Heart right ventricle (tissue), 16 donors: ENCODE measurements around the gene FKBP6. TPM values are rescaled to one million over a fixed set of nuclear protein-coding genes. Genes with fewer than 3 reads are reported as not detected.

Experiments used
- ATAC-seq, 8 donors: fragments of 200-7000 bp; cut with Tn5 transposase; one replicate each; pipeline ENCODE4 v1.9.1; 2020; ENCODE audit warnings: mild to moderate bottlenecking in 8 of 8, moderate library complexity in 8 of 8, moderate number of reproducible peaks in 1 of 8
- DNase-seq, 2 donors: peaks; one replicate each; pipeline ENCODE4 v3.0.0-alpha.2; 2020
- H3K27ac ChIP-seq, 10 donors: fragments of 200-600 bp; sonication (generic) in 2 of 10; one replicate each; pipeline versions ENCODE4 v1.5.0 to v1.8.0; 2020 to 2022; ENCODE audit warnings: mild to moderate bottlenecking in 3 of 10
- H3K27me3 ChIP-seq, 7 donors: fragments of 200-600 bp; one replicate each; pipeline ENCODE4 v1.8.0; 2021 to 2022; ENCODE audit warnings: mild to moderate bottlenecking in 2 of 7
- H3K36me3 ChIP-seq, 9 donors: fragments of 200-600 bp; sonication (generic) in 1 of 9; one replicate each; pipeline versions ENCODE4 v1.5.0 to v1.8.0; 2020 to 2022; ENCODE audit warnings: mild to moderate bottlenecking in 2 of 9
- H3K4me1 ChIP-seq, 9 donors: fragments of 200-600 bp; sonication (generic) in 1 of 9; one replicate each; pipeline versions ENCODE4 v1.5.0 to v1.8.0; 2020 to 2022; ENCODE audit warnings: mild to moderate bottlenecking in 4 of 9
- H3K4me3 ChIP-seq, 10 donors: fragments of 200-600 bp; sonication (generic) in 2 of 10; one replicate each; pipeline versions ENCODE4 v1.5.0 to v1.8.0; 2020 to 2022; ENCODE audit warnings: mild to moderate bottlenecking in 7 of 10, moderate library complexity in 2 of 10
- H3K9me3 ChIP-seq, 11 donors: fragments of 200-600 bp in 10 of 11; sonication (generic) in 2 of 11; one replicate each; pipeline versions ENCODE4 v1.5.0 to v1.8.0; 2013 to 2022; ENCODE audit warnings: mild to moderate bottlenecking in 2 of 11, control low read depth in 1 of 11, moderate library complexity in 1 of 11
- CTCF ChIP-seq, 9 donors: fragments of 200-600 bp; sonication (generic) in 2 of 9; IDR thresholded peaks; one replicate each; pipeline versions ENCODE4 v1.5.0 to v1.8.0; 2021 to 2022; ENCODE audit warnings: antibody characterized with exemption in 9 of 9, mild to moderate bottlenecking in 5 of 9, moderate library complexity in 1 of 9
- WGBS, 2 donors: extraction: QIAGEN DNeasy Blood & Tissue Kit; methylation state at CpG; one replicate each; pipeline ENCODE4 v1.1.7; 2013; ENCODE audit warnings: inconsistent platforms in 1 of 2; 5-methylcytosine and 5-hydroxymethylcytosine counted together
- intact Hi-C, 10 donors: fragments of 100-400 bp; cut with DNase I; formaldehyde crosslinking; loops; one replicate each; pipeline versions ENCODE4 v1.11.1 to v1.14.2; 2022
- polyA plus RNA-seq, 2 donors: library from polyadenylated mRNA; stranded (reverse); fragments of 200-250 nt; gene quantifications; one replicate each; pipeline ENCODE4 v1.2.3, GENCODE V29; 2013
- total RNA-seq, 10 donors: library from RNA; stranded (reverse); fragmentation: NEBNext Ultra II Directional in 3 of 10; extraction: Animal tissue kit (Norgen Biotek cat#: 25700) in 3 of 10; gene quantifications; one replicate each; pipeline versions ENCODE4 v1.2.1 to v1.2.4, GENCODE V29; 2021 to 2023
- donor health status: Arrhythmogenic right ventricular cardiomyopathy.
- donor health status: ischemic (EF 13 %, LVEDD 7.1; RV severe dilation, severe dysfunction).
- donor health status: healthy with polysubstance abuse.
- donor health status: DM: no; HTN: yes; CAD: no.
- donor health status: DM: no; HTN: no; CAD: no.
- donor health status: ischemic (EF 25% LVEDD 6.9; RV normal size, moderate dysfunction).
- donor health status: ischemic (EF 25% LVEDD 5.7; RV mildly dilated, moderate dysfunction).
- donor health status: healthy.
- donor health status: DM: yes; HTN: yes; CAD: no.
- donor health status: Ischemic cardiomyopathy.
- donor health status: ischemic (EF 35%, LVEDD 5.7; RV mildly dilated, moderate dysfunction).
- donor health status: nonischemic (EF 11% LVEDD 7.7; RV severe dilation, severe dysfunction).
- donor health status: DM: yes; HTN: yes; CAD: no.
- donor health status: PGD.
- donor health status: ischemic (EF 29% LVEDD 5.4; RV normal size, mild dysfunction).
- donor health status: nonischemic (EF 23%, LVEDD 6.1; RV moderate dilation, normal function).

FKBP6 gene
- total and polyA plus RNA-seq, 12 donors: not detected

GRCh38 chr7:73352784-73353183, 24.8 kb downstream of the FKBP6 start:
- TF ChIP-seq CTCF (IDR thresholded peaks at IDR 0.05): no peak
- ATAC-seq: no peak
- Histone ChIP-seq H3K4me1 (peaks cover 0 to 7% (median 0%) of the 10 kb centered on the region in 9 donors), H3K4me3 (no peak overlapping the region), H3K9me3 (peaks cover 0 to 15% (median 0%) of the 10 kb centered on the region in 11 donors), H3K27me3 (no peaks in the 10 kb centered on the region), H3K36me3 (no peaks in the 10 kb centered on the region), H3K27ac (no peak overlapping the region)
- intact Hi-C loops: no loop called here
- 95 to 96% methylated on average over 3 of the region's 3 CpGs for WGBS, 2 donors
- no peak for DNase-seq

GRCh38 chr7:73353243-73353642, 25.3 kb downstream of the FKBP6 start:
- DNase-seq: no peak
- intact Hi-C loops: no loop called here

GRCh38 chr7:73354196-73354595, 26.2 kb downstream of the FKBP6 start:
- peaks cover 0 to 15% (median 0%) of the 10 kb centered on the region in 11 donors for H3K9me3 ChIP-seq
- no peak for TF ChIP-seq CTCF (IDR thresholded peaks at IDR 0.05)
- no peaks in the 10 kb centered on the region for H3K36me3 ChIP-seq
- no peak for ATAC-seq
- WGBS, 2 donors: 88 to 90% methylated on average over 9 of the region's 9 CpGs
- H3K27me3 ChIP-seq: no peaks in the 10 kb centered on the region
- intact Hi-C loops: no loop called here
- H3K27ac ChIP-seq: no peak overlapping the region
- no peak overlapping the region for H3K4me3 ChIP-seq
- peaks cover 0 to 17% (median 8%) of the 10 kb centered on the region in 9 donors for H3K4me1 ChIP-seq
- no peak for DNase-seq

More at GRCh38 chr7:73353243-73353642, 25.3 kb downstream of the FKBP6 start:
- Histone ChIP-seq H3K4me1 (peaks cover 0 to 12% (median 4%) of the 10 kb centered on the region in 9 donors), H3K4me3 (no peak overlapping the region), H3K9me3 (peaks cover 0 to 15% (median 0%) of the 10 kb centered on the region in 11 donors), H3K27me3 (no peaks in the 10 kb centered on the region), H3K36me3 (no peaks in the 10 kb centered on the region), H3K27ac (no peak overlapping the region)
- no peak for ATAC-seq
- 63 to 72% methylated on average over 6 of the region's 6 CpGs for WGBS, 2 donors
- TF ChIP-seq CTCF (IDR thresholded peaks at IDR 0.05): no peak

- Histone ChIP-seq H3K4me1 (peaks cover 0 to 17% (median 8%) of the 10 kb centered on the region in 9 donors), H3K27me3 (no peaks in the 10 kb centered on the region), H3K27ac (no peak overlapping the region), H3K4me3 (no peak overlapping the region), H3K36me3 (no peaks in the 10 kb centered on the region), H3K9me3 (peaks cover 0 to 15% (median 0%) of the 10 kb centered on the region in 11 donors)
- ATAC-seq (no peak), DNase-seq (no peak)
- no peak for TF ChIP-seq CTCF (IDR thresholded peaks at IDR 0.05)
- intact Hi-C loops: no loop called here
- 86 to 87% methylated on average over 17 of the region's 17 CpGs for WGBS, 2 donors
Observed at GRCh38 chr7:73354821-73355220, 26.9 kb downstream of the FKBP6 start.
